ENCODE data around the gene FNDC3B. TPM values are rescaled to one million over a fixed set of nuclear protein-coding genes. Genes with fewer than 3 reads are reported as not detected.

Gene FNDC3B
- polyA plus RNA-seq, 2 of the 4 experiments (the other 2 are of a cell fraction): 29.5 to 33.6 TPM

DNA sequence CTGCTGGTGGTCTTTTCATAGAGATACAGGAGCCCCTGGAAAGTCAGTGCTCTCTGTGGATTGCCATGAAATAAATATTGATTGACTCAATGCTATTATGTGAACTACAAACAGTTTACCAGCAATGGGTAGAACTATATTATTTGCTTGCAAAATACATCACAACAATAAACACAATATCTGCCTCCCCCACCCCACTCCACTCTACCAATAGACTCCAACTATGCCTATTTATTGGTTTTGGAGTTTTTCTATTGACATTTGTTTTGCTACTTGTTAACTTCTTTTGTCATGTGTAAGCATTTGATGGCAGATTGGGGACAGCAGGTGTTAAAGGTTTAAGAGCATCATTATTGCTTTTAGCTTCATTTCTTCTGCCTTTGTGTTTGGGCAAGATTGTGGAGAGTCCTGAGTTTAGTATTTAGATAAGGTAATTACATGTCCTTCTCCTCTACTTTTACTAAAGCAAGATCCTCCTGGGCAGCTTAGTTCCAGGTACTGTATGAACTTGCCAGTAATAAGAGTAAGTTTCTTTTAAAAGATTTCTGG lies 8.3 kb downstream of the FNDC3B start:
- no peak overlapping the region for H3K4me3 ChIP-seq
- TF ChIP-seq, protein P1, sequence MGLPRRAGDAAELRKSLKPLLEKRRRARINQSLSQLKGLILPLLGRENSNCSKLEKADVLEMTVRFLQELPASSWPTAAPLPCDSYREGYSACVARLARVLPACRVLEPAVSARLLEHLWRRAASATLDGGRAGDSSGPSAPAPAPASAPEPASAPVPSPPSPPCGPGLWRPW (IDR thresholded peaks at IDR 0.05): no peak
- TF ChIP-seq POLR2AphosphoS2 (conservative IDR thresholded peaks at IDR 0.05; ENCODE audit: low read length): no peak
- no peak for TF ChIP-seq JUN (IDR thresholded peaks at IDR 0.05)
- no peak for TF ChIP-seq EHF (CRISPR knock-in tag; IDR thresholded peaks at IDR 0.05)
- TF ChIP-seq POLR2A (IDR thresholded peaks at IDR 0.05; ENCODE audit: low read length): no peak
- TF ChIP-seq JUNB (IDR thresholded peaks at IDR 0.05): no peak
- TF ChIP-seq, protein P2, sequence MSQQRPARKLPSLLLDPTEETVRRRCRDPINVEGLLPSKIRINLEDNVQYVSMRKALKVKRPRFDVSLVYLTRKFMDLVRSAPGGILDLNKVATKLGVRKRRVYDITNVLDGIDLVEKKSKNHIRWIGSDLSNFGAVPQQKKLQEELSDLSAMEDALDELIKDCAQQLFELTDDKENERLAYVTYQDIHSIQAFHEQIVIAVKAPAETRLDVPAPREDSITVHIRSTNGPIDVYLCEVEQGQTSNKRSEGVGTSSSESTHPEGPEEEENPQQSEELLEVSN (IDR thresholded peaks at IDR 0.05; ENCODE audit: borderline replicate concordance, low read depth): no peak
- TF ChIP-seq, protein P3, sequence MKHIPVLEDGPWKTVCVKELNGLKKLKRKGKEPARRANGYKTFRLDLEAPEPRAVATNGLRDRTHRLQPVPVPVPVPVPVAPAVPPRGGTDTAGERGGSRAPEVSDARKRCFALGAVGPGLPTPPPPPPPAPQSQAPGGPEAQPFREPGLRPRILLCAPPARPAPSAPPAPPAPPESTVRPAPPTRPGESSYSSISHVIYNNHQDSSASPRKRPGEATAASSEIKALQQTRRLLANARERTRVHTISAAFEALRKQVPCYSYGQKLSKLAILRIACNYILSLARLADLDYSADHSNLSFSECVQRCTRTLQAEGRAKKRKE (CRISPR knock-in tag; IDR thresholded peaks at IDR 0.05; ENCODE audit: low read depth): no peak
- TF ChIP-seq MAFK (IDR thresholded peaks at IDR 0.05; ENCODE audit: partially characterized antibody): no peak
- TF ChIP-seq ESRRA (IDR thresholded peaks at IDR 0.05; ENCODE audit: borderline replicate concordance, low read length): no peak
- TF ChIP-seq NPAS2 (CRISPR knock-in tag; IDR thresholded peaks at IDR 0.05; ENCODE audit: borderline replicate concordance): no peak
- TF ChIP-seq, protein P4, sequence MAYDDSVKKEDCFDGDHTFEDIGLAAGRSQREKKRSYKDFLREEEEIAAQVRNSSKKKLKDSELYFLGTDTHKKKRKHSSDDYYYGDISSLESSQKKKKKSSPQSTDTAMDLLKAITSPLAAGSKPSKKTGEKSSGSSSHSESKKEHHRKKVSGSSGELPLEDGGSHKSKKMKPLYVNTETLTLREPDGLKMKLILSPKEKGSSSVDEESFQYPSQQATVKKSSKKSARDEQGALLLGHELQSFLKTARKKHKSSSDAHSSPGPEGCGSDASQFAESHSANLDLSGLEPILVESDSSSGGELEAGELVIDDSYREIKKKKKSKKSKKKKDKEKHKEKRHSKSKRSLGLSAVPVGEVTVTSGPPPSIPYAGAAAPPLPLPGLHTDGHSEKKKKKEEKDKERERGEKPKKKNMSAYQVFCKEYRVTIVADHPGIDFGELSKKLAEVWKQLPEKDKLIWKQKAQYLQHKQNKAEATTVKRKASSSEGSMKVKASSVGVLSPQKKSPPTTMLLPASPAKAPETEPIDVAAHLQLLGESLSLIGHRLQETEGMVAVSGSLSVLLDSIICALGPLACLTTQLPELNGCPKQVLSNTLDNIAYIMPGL (CRISPR knock-in tag; IDR thresholded peaks at IDR 0.05; ENCODE audit: borderline replicate concordance): no peak
- TF ChIP-seq, protein P5, sequence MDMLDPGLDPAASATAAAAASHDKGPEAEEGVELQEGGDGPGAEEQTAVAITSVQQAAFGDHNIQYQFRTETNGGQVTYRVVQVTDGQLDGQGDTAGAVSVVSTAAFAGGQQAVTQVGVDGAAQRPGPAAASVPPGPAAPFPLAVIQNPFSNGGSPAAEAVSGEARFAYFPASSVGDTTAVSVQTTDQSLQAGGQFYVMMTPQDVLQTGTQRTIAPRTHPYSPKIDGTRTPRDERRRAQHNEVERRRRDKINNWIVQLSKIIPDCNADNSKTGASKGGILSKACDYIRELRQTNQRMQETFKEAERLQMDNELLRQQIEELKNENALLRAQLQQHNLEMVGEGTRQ (IDR thresholded peaks at IDR 0.05): no peak
- TF ChIP-seq, protein P6, sequence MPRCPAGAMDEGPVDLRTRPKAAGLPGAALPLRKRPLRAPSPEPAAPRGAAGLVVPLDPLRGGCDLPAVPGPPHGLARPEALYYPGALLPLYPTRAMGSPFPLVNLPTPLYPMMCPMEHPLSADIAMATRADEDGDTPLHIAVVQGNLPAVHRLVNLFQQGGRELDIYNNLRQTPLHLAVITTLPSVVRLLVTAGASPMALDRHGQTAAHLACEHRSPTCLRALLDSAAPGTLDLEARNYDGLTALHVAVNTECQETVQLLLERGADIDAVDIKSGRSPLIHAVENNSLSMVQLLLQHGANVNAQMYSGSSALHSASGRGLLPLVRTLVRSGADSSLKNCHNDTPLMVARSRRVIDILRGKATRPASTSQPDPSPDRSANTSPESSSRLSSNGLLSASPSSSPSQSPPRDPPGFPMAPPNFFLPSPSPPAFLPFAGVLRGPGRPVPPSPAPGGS (IDR thresholded peaks at IDR 0.05): no peak
- no peak for TF ChIP-seq HOXB13 (CRISPR knock-in tag; IDR thresholded peaks at IDR 0.05; ENCODE audit: low read depth)
- ATAC-seq (no peak), DNase-seq (ENCODE audit: low read depth in 1 of 2, low spot score in 1 of 2) (no peak), FAIRE-seq (no peak)
- no peaks in the 10 kb centered on the region for H3K9me3 ChIP-seq
- POLR2A ChIA-PET: no interaction called here
- no peak overlapping the region for H3K27ac ChIP-seq
- CTCF ChIA-PET: interaction anchor here (1.6 kb wide), 1 partner anchor 10 kb away, joined by 6 read pairs; no protein-coding TSS in a partner anchor
- peak overlapping the region; percentile 67; the same call in 1 of the 3 replicates for H3K4me2 ChIP-seq
- peaks cover 64% of the 10 kb centered on the region for H3K4me1 ChIP-seq

DNA sequence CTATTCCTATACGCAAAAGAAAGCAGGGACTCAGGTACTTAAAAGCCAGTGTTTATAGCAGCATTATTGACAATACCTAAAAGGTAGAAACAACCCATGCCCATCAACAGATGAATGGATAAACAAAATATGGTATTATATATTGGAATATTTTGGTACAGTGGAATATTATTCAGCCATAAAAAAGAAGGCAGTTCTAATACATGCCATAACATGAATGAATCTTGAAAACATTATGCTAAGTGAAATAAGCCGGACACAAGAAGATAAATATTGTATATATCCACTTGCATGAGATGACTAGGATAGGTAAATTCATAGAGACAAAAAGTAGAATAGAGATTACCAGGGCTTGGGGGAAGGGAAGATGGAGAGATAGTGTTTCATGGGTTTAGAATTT lies 9.2 kb downstream of the FNDC3B start:
- TF ChIP-seq SREBF2 (IDR thresholded peaks at IDR 0.05) (no peak), TP53 (CRISPR knock-in tag; IDR thresholded peaks at IDR 0.05) (no peak), EHF (CRISPR knock-in tag; IDR thresholded peaks at IDR 0.05) (no peak), NR3C1 (IDR thresholded peaks at IDR 0.05) (no peak), RNF2 (IDR thresholded peaks at IDR 0.05; ENCODE audit: borderline replicate concordance, low read depth) (no peak), MYC (IDR thresholded peaks at IDR 0.05; ENCODE audit: borderline replicate concordance, low read length) (no peak), EP300 (IDR thresholded peaks at IDR 0.05) (no peak), RFX5 (IDR thresholded peaks at IDR 0.05) (no peak), JUNB (IDR thresholded peaks at IDR 0.05) (no peak), MAFK (IDR thresholded peaks at IDR 0.05; ENCODE audit: partially characterized antibody) (no peak)
- TF ChIP-seq, protein P4 (CRISPR knock-in tag; IDR thresholded peaks at IDR 0.05; ENCODE audit: borderline replicate concordance): no peak
- WGBS (ENCODE audit: missing lambda C conversion rate): 89% methylated on average over 2 of the region's 2 CpGs
- Histone ChIP-seq H3K4me1 (peaks cover 63% of the 10 kb centered on the region), H3K4me3 (no peak overlapping the region), H3K27ac (no peak overlapping the region), H3K4me2 (no peak overlapping the region), H3K9me3 (no peaks in the 10 kb centered on the region)
- POLR2A ChIA-PET: no interaction called here
- CTCF ChIA-PET: no interaction called here
- FAIRE-seq (no peak), ATAC-seq (no peak), DNase-seq (ENCODE audit: low read depth in 1 of 2, low spot score in 1 of 2) (no peak)

Data from A549 (cell line).